ENCODE data around the gene CACNA1D.

Gene CACNA1D

DNA sequence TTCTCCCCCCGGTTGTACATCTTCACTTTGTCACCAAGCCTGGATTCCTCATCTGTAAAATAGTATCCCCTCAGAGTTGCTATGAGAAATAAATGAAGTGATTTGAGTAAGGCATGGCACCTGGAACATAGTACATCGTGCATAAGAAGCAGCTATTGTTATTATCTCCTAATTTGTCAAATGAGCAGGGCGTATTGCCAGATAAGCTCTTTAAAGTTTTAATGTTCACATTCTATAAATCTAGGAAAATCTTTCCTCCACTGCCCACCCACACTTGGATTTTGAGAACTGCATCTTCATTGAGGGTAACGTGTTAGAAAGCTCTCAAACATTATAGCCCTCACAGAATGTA is 32.3 kb downstream of the CACNA1D start:
- FAIRE-seq: no peak
- TF ChIP-seq POLR2A (IDR thresholded peaks at IDR 0.05; ENCODE audit: low read depth, low read length): no peak

DNA sequence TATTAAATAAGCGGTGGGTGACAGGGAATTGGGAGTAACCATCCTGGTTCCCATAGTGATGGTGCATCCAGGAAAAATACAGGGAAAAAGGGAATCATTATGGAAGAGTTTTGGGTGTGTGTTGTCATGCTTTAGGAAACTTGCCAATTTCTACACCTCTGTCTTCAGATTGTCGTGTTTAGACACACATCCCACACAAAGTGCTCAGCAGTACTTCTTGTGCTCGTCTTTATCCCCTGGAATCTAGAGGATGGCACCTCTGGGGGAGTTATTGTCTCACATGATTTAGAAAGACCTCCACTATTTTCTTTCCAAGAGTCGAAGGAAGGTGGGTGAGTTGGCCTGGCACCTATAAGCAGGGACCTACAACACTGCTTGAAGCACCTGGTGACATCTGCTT is 35.8 kb downstream of the CACNA1D start:
- FAIRE-seq: no peak
- TF ChIP-seq POLR2A (IDR thresholded peaks at IDR 0.05; ENCODE audit: low read depth, low read length): no peak
- DNase-seq (ENCODE audit: insufficient read length, low spot score): no peak

More for the DNA sequence above, 32.3 kb downstream of the CACNA1D start:
- no peak for DNase-seq (ENCODE audit: insufficient read length, low spot score)

- TF ChIP-seq POLR2A (IDR thresholded peaks at IDR 0.05; ENCODE audit: low read depth, low read length): no peak
- FAIRE-seq (no peak), DNase-seq (ENCODE audit: insufficient read length, low spot score) (no peak)
Measured at GRCh38 chr3:53531749-53532148, 37.3 kb downstream of the CACNA1D start.

GRCh38 chr3:53533472-53533871 is 39.1 kb downstream of the CACNA1D start:
- DNase-seq (ENCODE audit: insufficient read length, low spot score) (no peak), FAIRE-seq (no peak)
- no peak for TF ChIP-seq POLR2A (IDR thresholded peaks at IDR 0.05; ENCODE audit: low read depth, low read length)

DNA sequence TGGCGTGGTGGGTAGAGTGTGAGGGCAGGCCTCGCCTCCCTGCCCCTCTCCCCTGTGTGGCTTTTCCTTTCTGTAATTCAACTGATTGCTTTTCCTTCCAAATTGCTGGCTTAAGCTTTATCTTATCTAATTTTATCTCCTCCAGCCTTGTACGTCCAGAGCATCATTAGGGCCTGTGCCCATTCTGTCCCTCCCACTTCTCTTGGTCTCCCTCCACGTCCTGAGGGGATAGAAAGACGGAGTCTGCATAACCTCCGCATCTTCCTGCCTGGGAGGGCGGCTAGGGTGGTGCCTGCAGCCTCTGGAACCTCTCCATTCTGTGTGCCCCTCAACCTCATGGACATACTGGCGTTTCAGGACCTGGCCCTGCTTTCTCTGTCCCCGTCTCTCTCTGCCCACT is 39.8 kb downstream of the CACNA1D start:
- TF ChIP-seq POLR2A (IDR thresholded peaks at IDR 0.05; ENCODE audit: low read depth, low read length): no peak
- FAIRE-seq (no peak), DNase-seq (ENCODE audit: insufficient read length, low spot score) (no peak)

- DNase-seq (ENCODE audit: insufficient read length, low spot score) (no peak), FAIRE-seq (no peak)
- TF ChIP-seq POLR2A (IDR thresholded peaks at IDR 0.05; ENCODE audit: low read depth, low read length): no peak
Measured at GRCh38 chr3:53534676-53535400, 40.4 kb downstream of the CACNA1D start.

DNA sequence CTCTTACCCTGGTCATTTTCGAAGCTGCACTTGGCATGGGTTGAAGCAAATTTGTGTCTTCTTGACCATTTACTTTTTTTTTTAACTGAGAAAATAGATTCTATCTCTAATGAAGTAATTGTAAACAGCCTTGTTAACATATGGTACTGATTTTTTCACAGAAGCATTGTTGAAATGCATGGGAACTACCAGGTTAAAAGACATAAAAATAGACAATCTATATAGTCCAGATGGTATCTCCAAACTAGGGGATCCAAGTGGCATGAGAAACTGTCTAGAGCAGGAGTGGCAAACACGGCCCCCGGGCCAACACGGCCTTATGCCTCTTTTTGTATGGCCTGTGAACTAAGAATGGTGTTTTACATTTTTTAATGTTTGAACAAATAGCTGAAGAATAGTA is 41.9 kb downstream of the CACNA1D start:
- TF ChIP-seq POLR2A (IDR thresholded peaks at IDR 0.05; ENCODE audit: low read depth, low read length): no peak
- FAIRE-seq (no peak), DNase-seq (ENCODE audit: insufficient read length, low spot score) (no peak)

DNA sequence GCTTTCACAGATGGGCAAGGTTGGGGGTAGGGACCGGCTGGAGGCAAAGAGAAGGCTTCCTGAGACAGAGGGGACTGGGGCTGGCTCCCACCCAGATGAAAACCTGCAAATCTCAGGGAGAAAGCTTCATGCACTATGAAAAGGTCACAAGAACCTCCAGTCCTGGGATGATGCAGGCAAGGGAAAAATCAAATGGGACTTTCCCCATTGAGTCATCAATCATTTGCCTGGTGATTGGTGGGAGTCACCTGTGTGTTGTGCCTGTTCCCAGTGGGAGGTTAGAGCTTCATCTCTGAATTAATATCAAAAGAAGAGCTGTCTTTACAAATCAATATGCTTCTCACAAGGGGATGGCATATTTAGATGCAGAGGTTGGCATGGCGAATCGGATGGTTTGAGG is 49.9 kb downstream of the CACNA1D start:
- FAIRE-seq: no peak
- no peak for TF ChIP-seq POLR2A (IDR thresholded peaks at IDR 0.05; ENCODE audit: low read depth, low read length)
- no peak for DNase-seq (ENCODE audit: insufficient read length, low spot score)

GRCh38 chr3:53545310-53545995 is 51.0 kb downstream of the CACNA1D start:
- no peak for FAIRE-seq

GRCh38 chr3:53545996-53546359 is 51.6 kb downstream of the CACNA1D start:
- no peak for TF ChIP-seq POLR2A (IDR thresholded peaks at IDR 0.05; ENCODE audit: low read depth, low read length)
- no peak for DNase-seq (ENCODE audit: insufficient read length, low spot score)
- no peak for FAIRE-seq

More at GRCh38 chr3:53545310-53545995, 51.0 kb downstream of the CACNA1D start:
- DNase-seq (ENCODE audit: insufficient read length, low spot score): no peak
- no peak for TF ChIP-seq POLR2A (IDR thresholded peaks at IDR 0.05; ENCODE audit: low read depth, low read length)

DNA sequence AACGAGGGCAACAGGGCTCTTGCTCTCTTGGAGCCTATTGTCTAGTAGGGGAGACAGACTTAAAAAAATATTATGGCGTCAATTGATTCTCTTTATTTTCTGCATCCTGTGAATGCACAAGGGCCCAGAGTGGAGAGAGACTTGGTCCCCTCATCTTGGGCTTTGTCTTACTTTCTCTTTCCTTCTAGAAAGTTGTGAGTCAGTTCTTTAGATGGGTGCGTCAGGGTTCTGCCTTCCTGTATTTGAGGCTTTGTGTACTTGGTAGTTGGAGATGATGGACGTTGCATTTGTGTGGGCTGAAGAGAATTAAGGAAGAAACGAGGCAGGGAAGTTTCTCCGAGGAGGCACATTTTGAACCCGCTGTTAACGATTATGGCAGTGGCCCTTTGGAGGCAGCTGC is 52.9 kb downstream of the CACNA1D start:
- FAIRE-seq (no peak), DNase-seq (ENCODE audit: insufficient read length, low spot score) (no peak)
- no peak for TF ChIP-seq POLR2A (IDR thresholded peaks at IDR 0.05; ENCODE audit: low read depth, low read length)

GRCh38 chr3:53550005-53550620 is 55.7 kb downstream of the CACNA1D start:
- FAIRE-seq (no peak), DNase-seq (ENCODE audit: insufficient read length, low spot score) (no peak)
- TF ChIP-seq POLR2A (IDR thresholded peaks at IDR 0.05; ENCODE audit: low read depth, low read length): no peak

- no peak for TF ChIP-seq POLR2A (IDR thresholded peaks at IDR 0.05; ENCODE audit: low read depth, low read length)
- no peak for FAIRE-seq
- DNase-seq (ENCODE audit: insufficient read length, low spot score): no peak
Measured at GRCh38 chr3:53551324-53551723, 56.9 kb downstream of the CACNA1D start.

DNA sequence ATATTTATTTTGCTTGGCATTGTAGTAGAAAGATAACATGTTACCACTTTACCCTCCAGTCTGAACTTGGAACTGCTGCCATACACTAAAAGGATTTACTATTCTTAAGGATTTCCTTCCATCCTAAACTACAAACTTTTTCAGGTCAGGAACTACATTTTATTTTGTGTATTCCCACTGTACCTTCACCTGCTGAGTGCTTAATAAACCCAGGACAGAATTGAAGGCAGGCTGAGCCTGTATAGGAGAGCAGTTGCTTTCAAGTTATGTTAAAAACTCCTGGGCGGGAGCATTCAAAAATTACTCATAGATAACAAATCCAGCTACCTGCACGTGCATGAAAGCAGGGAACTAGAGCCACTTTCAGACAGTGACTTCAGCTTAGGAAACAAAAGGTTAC is 58.3 kb downstream of the CACNA1D start:
- DNase-seq (ENCODE audit: insufficient read length, low spot score): no peak
- FAIRE-seq: no peak
- TF ChIP-seq POLR2A (IDR thresholded peaks at IDR 0.05; ENCODE audit: low read depth, low read length): no peak

GRCh38 chr3:53553200-53553599 is 58.8 kb downstream of the CACNA1D start:
- FAIRE-seq (no peak), DNase-seq (ENCODE audit: insufficient read length, low spot score) (no peak)

More at GRCh38 chr3:53553200-53553599, 58.8 kb downstream of the CACNA1D start:
- no peak for TF ChIP-seq POLR2A (IDR thresholded peaks at IDR 0.05; ENCODE audit: low read depth, low read length)
